Myocyte (in vitro differentiated cells): ENCODE measurements around the gene CTNNA2. TPM values are rescaled to one million over a fixed set of nuclear protein-coding genes. Genes with fewer than 3 reads are reported as not detected.
A peak's percentile ranks its signal among the peaks of the same experiment; 100 is the strongest.
"Not testable (repeated sequence)": the region's sequence is repeated elsewhere in the genome, so short reads cannot be mapped to it uniquely, and the experiment has no call there.

Experiments used
- DNase-seq: peaks from one replicate; pipeline ENCODE4 v3.0.0-alpha.2; 2012; ENCODE audit warnings: low read depth
- total RNA-seq: library from RNA; depleted of rRNA; stranded (reverse); fragments of >200 nt; gene quantifications from 2 replicates; pipeline ENCODE4 v1.2.3, GENCODE V29; 2014

CTNNA2 gene
- total RNA-seq, 1 donor from 2014 or later, result 2.7 TPM

DNA sequence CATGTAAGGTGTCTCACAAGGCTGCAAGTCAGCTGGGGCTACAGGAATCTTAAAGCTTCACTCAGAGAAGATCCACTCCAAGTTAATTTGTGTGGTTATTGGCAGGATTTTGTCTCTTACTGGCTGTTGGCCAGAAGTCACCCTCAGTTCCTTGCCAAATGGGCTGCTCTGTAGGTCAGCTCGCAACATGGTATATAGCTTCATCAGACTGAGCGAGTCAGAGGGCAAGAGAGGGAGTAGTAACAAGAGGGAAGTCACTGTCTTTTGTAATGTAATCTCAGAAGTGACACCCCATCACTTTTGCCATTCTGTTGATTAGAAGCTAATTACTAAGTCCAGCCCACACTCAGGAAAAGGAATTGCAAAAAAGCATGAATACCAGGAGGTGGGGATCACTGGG is 672.2 kb downstream of the CTNNA2 start:
- DNase-seq, result no peak

GRCh38 chr2:80186262-80186661 is 673.4 kb downstream of the CTNNA2 start:
- DNase-seq, result no peak

DNA sequence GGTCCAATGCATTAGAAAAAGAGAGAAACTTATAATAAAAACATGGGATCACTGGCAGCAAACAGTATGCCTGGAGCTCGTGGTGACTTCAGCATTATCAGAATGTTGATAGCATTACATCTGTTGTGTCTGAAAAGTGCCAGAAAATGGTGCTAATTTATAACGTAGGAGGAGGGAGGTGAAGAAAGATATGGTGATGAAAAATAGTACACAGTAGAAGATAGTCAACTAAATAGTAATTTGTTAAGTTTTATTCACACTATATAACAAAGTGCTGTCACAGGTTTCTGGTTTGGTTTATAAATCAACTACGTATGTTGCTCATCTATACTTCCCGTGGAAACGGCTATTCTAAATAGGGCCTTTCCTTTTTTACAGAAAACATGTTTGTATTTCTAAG is 674.3 kb downstream of the CTNNA2 start:
- DNase-seq, result no peak

DNA sequence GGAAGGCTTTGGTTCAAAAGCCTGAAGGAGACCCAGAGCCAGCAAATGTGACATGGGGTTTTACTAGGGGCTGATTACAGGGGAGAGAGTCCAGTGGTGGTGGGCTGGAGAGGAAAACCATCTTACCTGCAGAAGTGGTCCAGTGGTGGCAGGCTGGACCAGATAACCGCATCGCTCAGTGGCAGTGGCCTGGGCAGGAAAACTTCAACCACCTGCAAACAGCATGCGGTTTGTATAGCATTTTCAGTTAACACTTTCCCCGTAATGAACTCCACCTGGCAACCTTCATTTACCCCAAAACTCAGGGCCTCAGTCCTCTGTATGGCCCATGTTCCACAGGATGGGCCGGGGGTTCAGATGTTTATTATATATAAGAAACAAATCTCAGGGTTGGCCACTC is 677.3 kb downstream of the CTNNA2 start:
- DNase-seq, result no peak

- DNase-seq, result no peak
These were observed 680.7 kb downstream of the CTNNA2 start for GRCh38 chr2:80193566-80193965.

- no peak for DNase-seq
These were observed 682.2 kb downstream of the CTNNA2 start for GRCh38 chr2:80195034-80195433.

DNA sequence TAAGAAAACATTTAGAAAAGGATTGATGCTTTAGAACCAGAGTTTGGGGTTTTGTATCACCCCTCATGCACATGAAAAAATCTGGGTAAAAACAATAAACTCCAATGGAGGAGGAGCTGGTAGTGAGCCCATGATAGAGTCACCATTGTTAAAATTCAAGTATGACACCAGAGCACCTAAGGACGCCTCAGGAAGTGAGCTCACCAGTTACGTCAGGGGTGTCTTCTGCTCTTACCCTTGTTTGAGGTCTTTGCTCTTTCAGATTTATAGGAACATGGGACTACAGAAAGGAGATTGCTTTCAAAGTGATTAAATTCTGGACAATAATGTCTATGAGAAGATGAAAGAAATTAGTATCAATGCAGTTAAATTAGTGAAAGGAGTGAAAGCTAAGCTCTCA is 685.2 kb downstream of the CTNNA2 start:
- no peak for DNase-seq

GRCh38 chr2:80199504-80199903 is 686.7 kb downstream of the CTNNA2 start:
- no peak for DNase-seq

- not testable (repeated sequence) for DNase-seq
These were observed 691.1 kb downstream of the CTNNA2 start for GRCh38 chr2:80203929-80204328.

DNA sequence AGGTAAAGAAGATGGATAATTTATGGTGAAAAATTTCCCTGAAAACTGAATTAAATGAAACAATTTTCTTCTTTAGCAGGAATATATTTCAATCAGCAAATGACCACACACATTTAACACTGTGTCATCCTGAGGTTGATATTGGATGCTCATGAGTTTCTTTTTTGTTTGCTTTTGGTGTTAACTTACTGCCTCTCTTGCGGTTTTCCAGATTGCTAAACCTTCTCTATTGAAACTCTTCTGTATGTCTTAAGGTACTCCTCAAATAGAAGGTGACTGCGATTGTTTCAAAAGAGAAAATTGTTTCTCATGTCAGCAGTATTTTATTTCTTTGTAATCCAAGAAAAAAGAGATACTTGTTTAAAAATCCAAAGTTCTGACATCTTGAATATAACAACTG is 692.6 kb downstream of the CTNNA2 start:
- DNase-seq, result no peak

GRCh38 chr2:80209458-80209857 is 696.6 kb downstream of the CTNNA2 start:
- no peak for DNase-seq

GRCh38 chr2:80217446-80217845 is 704.6 kb downstream of the CTNNA2 start:
- no peak for DNase-seq

DNA sequence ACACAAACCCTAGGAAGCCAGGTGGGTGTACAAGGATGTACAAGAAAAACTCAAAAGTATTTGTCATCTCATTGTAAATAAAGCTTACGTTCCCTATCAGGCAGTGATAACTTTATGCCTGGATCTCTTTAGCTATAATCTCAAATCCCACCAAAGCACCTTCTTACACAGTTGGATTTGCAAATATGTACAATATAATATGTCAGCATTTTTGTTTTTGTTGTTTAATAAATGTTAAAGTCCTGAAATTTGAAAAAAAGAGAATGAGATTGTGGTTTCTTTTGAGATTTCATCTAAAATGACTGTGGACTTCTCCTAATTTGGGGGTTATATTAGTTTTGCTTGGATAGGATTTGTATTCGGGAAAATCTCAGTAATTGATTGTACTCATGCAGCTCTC is 709.8 kb downstream of the CTNNA2 start:
- no peak for DNase-seq

- DNase-seq, result no peak
These were observed 718.6 kb downstream of the CTNNA2 start for GRCh38 chr2:80231421-80231820.

- DNase-seq, result no peak
These were observed 720.5 kb downstream of the CTNNA2 start for GRCh38 chr2:80233333-80233732.

GRCh38 chr2:80238692-80239469 is 726.0 kb downstream of the CTNNA2 start:
- DNase-seq, result peak; percentile 18

DNA sequence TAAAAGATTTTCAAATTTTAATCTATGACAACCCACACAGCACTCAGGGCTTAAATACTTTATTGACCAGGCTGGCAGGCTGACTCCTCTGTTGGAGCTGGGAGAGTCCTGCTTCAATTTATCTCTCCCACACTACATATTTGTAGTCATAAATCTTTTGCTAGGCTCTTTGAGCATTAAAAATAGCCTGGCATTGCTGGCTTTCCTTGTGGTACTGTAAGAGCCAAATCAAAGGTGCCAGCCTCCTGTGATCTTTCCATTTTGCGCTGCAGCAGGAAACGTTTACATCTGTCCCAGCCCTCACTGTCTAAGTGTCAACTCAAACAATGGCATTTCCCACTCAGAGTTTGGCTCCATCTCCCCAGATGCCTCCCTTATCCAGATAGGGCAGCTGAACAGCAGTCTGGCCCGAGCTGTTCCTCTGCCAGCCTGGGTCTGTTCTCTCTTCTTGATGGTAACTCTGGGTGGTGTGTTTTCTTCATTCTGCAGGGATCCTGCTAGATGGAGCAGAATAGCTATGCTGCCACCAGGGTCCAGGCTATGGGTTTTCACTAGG is 729.6 kb downstream of the CTNNA2 start:
- DNase-seq, result no peak

DNA sequence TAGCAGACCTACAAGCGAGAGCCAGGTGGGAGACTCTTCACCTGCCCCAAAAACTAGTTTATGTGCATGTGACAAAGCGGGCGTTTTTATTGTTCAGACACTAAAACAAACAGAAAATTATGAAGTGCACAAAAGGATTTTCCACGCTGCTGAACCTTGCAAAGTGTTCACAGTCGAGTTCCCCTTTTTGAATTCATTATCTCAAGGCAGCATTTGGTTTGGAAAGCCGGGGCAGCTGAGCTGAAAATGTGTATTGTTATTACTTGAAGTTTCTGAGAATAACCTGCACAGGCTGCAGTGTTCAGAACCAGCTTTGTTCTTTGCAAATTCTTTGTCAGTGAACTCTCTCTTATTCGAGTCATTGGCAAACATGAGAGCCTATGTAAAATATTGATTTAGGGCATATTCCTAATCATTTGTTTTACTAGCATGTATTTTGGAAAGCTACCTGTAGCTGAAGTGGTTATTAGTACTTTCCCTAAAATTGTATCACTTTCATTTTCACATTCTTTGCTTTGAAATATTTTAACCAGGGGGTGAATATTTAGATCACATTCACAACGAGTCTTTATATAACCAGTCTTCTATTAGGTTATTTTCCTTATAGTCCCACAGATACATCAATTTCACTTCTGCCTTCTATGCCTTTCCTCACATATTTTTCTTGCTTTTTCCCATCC is 732.2 kb downstream of the CTNNA2 start:
- no peak for DNase-seq

DNA sequence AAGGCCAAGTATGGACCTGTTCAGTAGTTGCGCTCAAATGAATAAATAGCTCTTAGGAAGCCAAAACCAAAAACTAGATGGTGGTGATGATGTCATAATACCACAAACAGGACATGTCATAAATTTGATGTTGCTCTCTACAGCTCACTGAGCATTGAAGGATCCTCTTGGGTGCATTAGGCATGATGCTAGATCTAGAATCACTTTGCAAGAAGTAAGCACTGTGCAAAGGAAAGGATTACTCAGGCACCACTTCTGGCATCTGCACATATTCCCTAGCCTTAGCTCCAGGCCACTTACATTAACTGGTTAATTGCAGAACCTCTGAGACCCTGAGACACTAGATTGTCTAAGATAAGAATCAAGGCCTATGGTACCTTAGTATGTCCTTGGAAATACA is 733.7 kb downstream of the CTNNA2 start:
- no peak for DNase-seq

DNA sequence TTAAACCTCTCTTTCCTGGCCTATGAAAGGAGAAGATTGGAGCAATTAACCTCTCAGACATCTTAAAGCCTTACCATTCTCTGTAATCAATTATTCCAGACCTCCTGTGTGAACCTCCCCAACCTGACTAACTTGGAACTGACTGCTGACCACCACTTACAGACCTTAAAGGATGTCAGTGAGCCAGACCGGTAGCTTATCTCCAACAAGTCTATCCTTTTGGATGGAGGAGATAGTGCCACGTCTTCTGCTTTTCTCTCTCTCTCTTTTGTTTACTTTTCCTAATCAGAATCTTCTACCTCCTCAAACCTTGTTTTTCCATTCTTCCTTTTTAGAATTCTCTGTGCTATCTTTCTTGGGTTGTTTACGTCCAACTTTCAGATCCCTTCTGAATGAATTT is 734.5 kb downstream of the CTNNA2 start:
- DNase-seq, result no peak

- no peak for DNase-seq
These were observed 735.3 kb downstream of the CTNNA2 start for GRCh38 chr2:80248146-80248545.

DNA sequence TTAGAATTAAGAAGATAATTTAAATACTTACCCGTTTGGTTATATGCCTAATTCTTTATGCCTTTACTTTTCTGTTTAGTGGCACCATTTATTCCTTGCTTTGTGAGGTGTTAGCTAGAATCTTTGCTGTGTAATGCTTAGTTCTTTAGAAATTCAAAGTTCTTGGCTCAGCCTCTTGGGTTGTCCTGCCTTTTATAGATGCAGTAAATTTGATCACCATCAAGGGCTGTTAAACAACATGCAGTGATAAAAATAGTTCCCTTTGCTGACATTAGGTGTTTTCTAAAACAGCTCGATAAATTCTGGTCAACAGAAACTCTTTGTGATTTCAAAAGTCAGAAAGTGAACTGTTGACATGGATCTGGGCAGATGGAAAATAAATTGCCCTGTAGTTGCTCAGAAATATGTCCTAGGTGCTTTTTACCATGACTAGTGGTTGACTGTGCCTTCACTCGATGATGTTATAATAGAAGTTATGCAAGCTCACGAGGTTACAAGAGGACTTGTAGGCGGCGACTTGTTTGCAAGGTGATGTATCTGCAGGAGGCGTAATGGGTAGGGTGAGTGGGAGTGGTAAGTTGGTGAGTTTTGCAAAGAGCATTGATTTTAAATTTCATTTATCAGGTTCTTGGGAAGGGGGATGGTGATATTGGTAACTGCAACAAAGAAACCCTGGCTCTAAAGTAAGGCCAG is 739.6 kb downstream of the CTNNA2 start:
- no peak for DNase-seq
